CD4-positive, alpha-beta memory T cell (primary cell): ENCODE data around the gene TTC28. TPM values are rescaled to one million over a fixed set of nuclear protein-coding genes. Genes with fewer than 3 reads are reported as not detected.
"Not testable (repeated sequence)": the region's sequence is repeated elsewhere in the genome, so short reads cannot be mapped to it uniquely, and the experiment has no call there.

Experiments
- CTCF ChIA-PET: fragments of 350-600 bp; sonication (Branson Sonifier 250); formaldehyde crosslinking; loops from one replicate; lab custom pipeline; 2021; ENCODE audit warnings: inconsistent platforms; ENCODE audit not compliant: partially characterized antibody; lab: Charles Lee
- POLR2A ChIA-PET: fragments of 350-600 bp; sonication (Branson Sonifier 250); formaldehyde crosslinking; loops from one replicate; lab custom pipeline; 2021; ENCODE audit not compliant: partially characterized antibody; lab: Charles Lee
- DNase-seq, 5 donors: peaks; one replicate each; pipeline versions ENCODE4 v3.0.0 to v3.0.0-alpha.2; 2020 to 2022; ENCODE audit warnings: mixed read lengths in 1 of 5
- H3K27ac ChIP-seq: one replicate; pipeline ENCODE4 v1.7.0; 2013; ENCODE audit warnings: low read depth, low read length
- H3K27me3 ChIP-seq: 2 replicates; pipeline ENCODE4 v1.7.0; 2013; ENCODE audit warnings: mild to moderate bottlenecking, low read length, moderate library complexity; ENCODE audit not compliant: insufficient read depth
- H3K36me3 ChIP-seq: 2 replicates; pipeline ENCODE4 v1.7.0; 2013; ENCODE audit warnings: mild to moderate bottlenecking, low read length, moderate library complexity; ENCODE audit not compliant: insufficient read depth
- H3K4me1 ChIP-seq: 2 replicates; pipeline ENCODE4 v1.7.0; 2013; ENCODE audit warnings: mild to moderate bottlenecking, low read length, moderate library complexity; ENCODE audit not compliant: insufficient read depth
- H3K4me3 ChIP-seq, 2 donors: one replicate each; pipeline ENCODE4 v1.7.0; 2013; ENCODE audit warnings: low read length in 2 of 2, mild to moderate bottlenecking in 1 of 2
- H3K9me3 ChIP-seq, 2 donors: one replicate each; pipeline ENCODE4 v1.7.0; 2013; ENCODE audit warnings: low read length in 2 of 2, control low read depth in 1 of 2; ENCODE audit not compliant: control insufficient read depth in 1 of 2
- H3K27ac Mint-ChIP-seq, 7 donors: one replicate each; pipeline ENCODE4 v1.8.0; 2020 to 2021; ENCODE audit warnings: mixed read lengths in 7 of 7, mild to moderate bottlenecking in 6 of 7, inconsistent platforms in 3 of 7, moderate library complexity in 3 of 7
- H3K27me3 Mint-ChIP-seq, 2 donors: one replicate each; pipeline ENCODE4 v1.8.0; 2020 to 2021; ENCODE audit warnings: mixed read lengths in 2 of 2
- H3K36me3 Mint-ChIP-seq, 2 donors: one replicate each; pipeline ENCODE4 v1.8.0; 2020 to 2021; ENCODE audit warnings: mixed read lengths in 2 of 2, inconsistent platforms in 1 of 2, mild to moderate bottlenecking in 1 of 2
- H3K4me1 Mint-ChIP-seq, 4 donors: one replicate each; pipeline ENCODE4 v1.8.0; 2020 to 2021; ENCODE audit warnings: mixed read lengths in 4 of 4, mild to moderate bottlenecking in 1 of 4
- H3K4me3 Mint-ChIP-seq, 8 donors: one replicate each; pipeline ENCODE4 v1.8.0; 2020 to 2021; ENCODE audit warnings: mixed read lengths in 8 of 8, mild to moderate bottlenecking in 7 of 8, moderate library complexity in 6 of 8, inconsistent platforms in 3 of 8
- H3K9me3 Mint-ChIP-seq, 8 donors: one replicate each; pipeline ENCODE4 v1.8.0; 2020 to 2021; ENCODE audit warnings: mixed read lengths in 8 of 8, mild to moderate bottlenecking in 5 of 8, inconsistent platforms in 3 of 8, moderate library complexity in 1 of 8
- intact Hi-C: fragments of 100-400 bp; cut with micrococcal nuclease; formaldehyde crosslinking; loops from one replicate; pipeline ENCODE4 v1.15.1; 2023
- polyA plus RNA-seq, 2 donors: library from polyadenylated mRNA; unstranded; fragments of 300-500 nt; fragmentation: Illumina TruSeq; gene quantifications; one replicate each; pipeline ENCODE4 v1.2.3, GENCODE V29; 2021
- total RNA-seq, 2 experiments: library from RNA; stranded (reverse); gene quantifications; one replicate each; pipeline ENCODE4 v1.2.3, GENCODE V29; 2021

The TTC28 gene
- total RNA-seq: 1 to 10 TPM; 1.6 to 1.7 TPM
- polyA plus RNA-seq: under 1 TPM in 1 of 2 donors, not detected in 1; 0.50 TPM

DNA sequence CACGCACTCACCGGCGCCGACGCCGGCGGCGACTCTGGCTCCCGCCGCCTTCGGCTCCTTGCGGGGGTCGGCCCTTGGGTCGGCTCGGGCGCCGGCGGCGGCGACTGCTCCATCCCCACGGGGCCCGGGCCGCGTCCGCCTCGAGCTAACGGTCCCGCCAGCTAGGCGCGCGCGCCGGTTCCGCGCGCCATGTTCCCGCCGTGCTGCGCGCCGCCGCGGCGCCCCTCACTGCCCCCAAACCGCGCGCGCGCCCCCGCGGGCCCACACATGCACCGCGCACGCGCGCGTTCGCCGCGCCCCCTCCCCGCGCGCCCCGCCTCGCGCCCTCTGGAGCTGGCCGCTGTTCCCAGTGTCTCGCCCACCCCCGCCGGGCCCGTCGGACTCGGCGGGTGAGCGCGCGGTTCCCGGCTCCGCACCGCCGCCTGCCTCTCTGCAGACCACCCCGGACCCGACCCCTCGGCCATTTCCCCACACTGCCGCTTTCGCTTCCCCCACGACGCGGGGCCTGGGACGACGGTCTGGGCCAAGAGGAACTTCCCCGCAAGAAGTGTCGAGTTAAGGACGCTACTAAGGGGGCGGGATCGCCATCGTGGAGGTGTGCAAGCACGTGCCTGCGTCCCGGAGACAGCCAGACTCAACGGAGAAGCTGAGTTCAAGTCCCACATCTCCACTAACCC is at the start of gene TTC28:
TSS of gene TTC28 (minus strand) at position 230 of the 677 bp plus-strand sequence. CDS start at position 113, 117 bp downstream.
- H3K9me3 Mint-ChIP-seq, H3K27ac ChIP-seq, POLR2A ChIA-PET, H3K9me3 ChIP-seq, intact Hi-C loops, CTCF ChIA-PET, H3K36me3 ChIP-seq, H3K4me3 ChIP-seq, H3K36me3 Mint-ChIP-seq: not testable (repeated sequence)
- Mint-ChIP-seq H3K4me3 (peak within 1 kb of the TSS; percentile 65 to 87 (median 84)), H3K27me3 (peaks cover 31 to 41% of the 10 kb centered on the region in 2 donors), H3K4me1 (peaks cover 6 to 20% (median 10%) of the 10 kb centered on the region in 4 donors), H3K27ac (peak within 1 kb of the TSS in 3 of 7 donors; percentile 13 to 29 (median 29))
- peaks cover 20% of the 10 kb centered on the region for H3K27me3 ChIP-seq
- peaks cover 16% of the 10 kb centered on the region for H3K4me1 ChIP-seq
- DNase-seq: peak in 2 of 5 donors; percentile 12 to 40

DNA sequence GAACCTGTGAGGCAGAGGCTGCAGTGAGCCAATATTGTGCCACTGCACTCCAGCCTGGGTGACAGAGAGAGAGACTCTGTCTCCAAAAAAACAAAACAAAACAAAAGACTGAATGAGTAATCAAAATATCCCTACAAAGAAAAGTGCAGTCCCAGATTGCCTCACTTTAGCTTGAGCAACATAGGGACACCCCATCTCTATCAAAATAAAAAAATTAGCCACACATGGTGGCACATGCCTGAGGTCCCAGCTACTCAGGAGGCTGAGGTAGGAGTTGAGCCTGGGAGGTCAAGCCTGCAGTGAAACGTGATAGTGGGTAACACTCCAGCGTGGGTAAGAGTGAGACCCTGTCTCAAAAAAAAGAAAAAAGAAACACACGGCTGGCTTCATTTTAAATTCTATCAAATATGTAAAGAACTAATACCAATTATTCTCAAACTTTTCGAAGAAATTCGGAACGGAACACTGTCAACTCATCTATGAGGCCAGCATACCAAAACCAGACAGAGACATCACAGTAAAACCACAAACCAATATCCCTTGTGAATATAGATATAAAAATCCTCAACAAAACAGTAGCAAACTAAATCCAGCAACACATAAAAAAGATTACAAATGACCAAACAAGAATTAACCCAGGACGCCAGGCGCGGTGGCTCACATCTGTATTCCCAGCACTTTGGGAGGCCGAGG is 49.1 kb upstream of the TTC28 start:
- Mint-ChIP-seq H3K27ac (peak overlapping the region in 1 of 7 donors; percentile 25), H3K27me3 (no peaks in the 10 kb centered on the region), H3K36me3 (peaks cover 8 to 18% of the 10 kb centered on the region in 2 donors), H3K9me3 (no peaks in the 10 kb centered on the region), H3K4me1 (no peaks in the 10 kb centered on the region), H3K4me3 (no peak overlapping the region)
- intact Hi-C loops: no loop called here
- DNase-seq: no peak
- H3K27ac ChIP-seq: no peak overlapping the region
- H3K9me3 ChIP-seq: no peaks in the 10 kb centered on the region
- H3K36me3 ChIP-seq: peaks cover 4% of the 10 kb centered on the region
- H3K4me1 ChIP-seq: no peaks in the 10 kb centered on the region
- ChIA-PET POLR2A (no interaction called here), CTCF (no interaction called here)
- no peak overlapping the region for H3K4me3 ChIP-seq
- no peaks in the 10 kb centered on the region for H3K27me3 ChIP-seq

DNA sequence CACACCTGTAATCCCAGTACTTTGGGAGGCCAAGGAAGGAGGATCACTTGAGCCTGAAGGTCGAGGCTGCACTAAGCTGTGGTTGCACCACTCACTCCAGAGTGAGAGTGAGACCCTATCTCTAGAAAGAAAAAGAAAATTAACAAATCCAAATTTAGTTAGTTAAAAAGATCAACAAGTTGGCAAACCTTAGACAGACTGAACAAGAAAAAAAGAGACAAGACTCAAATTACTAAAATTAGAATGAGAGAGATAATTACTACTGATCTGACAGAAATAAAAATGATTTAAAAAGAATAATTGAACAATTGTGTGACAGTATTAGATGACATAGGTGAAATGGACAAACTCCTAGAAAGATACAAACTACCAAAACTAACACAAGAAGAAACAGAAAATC is 48.4 kb upstream of the TTC28 start:
- CTCF ChIA-PET: no interaction called here
- H3K36me3 ChIP-seq: peaks cover 4% of the 10 kb centered on the region

DNA sequence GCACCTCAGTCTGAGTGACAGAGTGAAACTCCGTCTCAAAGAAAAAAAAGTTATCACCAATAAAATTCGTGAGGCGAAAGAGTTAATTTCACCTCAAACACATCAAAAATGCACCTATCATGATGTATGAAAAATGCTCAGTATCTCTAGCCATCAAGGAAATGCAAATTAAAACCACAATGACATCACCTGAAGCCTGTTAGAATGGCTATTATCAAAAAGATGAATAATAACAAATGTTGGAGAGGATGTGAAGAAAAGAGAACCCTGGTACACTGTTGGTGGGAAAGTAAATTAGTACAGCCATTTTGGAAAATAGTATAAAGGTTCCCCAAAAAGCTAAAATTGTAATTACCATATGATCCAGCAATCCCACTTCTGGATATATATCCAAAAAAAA is 38.4 kb upstream of the TTC28 start:
- no peaks in the 10 kb centered on the region for H3K4me1 ChIP-seq
- Mint-ChIP-seq H3K4me3 (no peak overlapping the region), H3K36me3 (peaks cover 11 to 15% of the 10 kb centered on the region in 2 donors), H3K27ac (no peak overlapping the region), H3K4me1 (no peaks in the 10 kb centered on the region), H3K27me3 (no peaks in the 10 kb centered on the region), H3K9me3 (peaks cover 0 to 3% (median 0%) of the 10 kb centered on the region in 8 donors)
- DNase-seq: no peak
- intact Hi-C loops: no loop called here
- CTCF ChIA-PET: interaction anchor here (1.3 kb wide), 1 partner anchor 9 kb away, joined by 3 read pairs; no protein-coding TSS in a partner anchor
- POLR2A ChIA-PET: no interaction called here
- no peaks in the 10 kb centered on the region for H3K9me3 ChIP-seq
- H3K36me3 ChIP-seq: no peaks in the 10 kb centered on the region
- H3K4me3 ChIP-seq: no peak overlapping the region
- H3K27ac ChIP-seq: no peak overlapping the region
- H3K27me3 ChIP-seq: no peaks in the 10 kb centered on the region

More for the DNA sequence above, 48.4 kb upstream of the TTC28 start:
- POLR2A ChIA-PET: no interaction called here
- H3K27ac Mint-ChIP-seq: no peak overlapping the region
- Histone ChIP-seq H3K4me1 (no peaks in the 10 kb centered on the region), H3K4me3 (no peak overlapping the region), H3K27me3 (no peaks in the 10 kb centered on the region), H3K27ac (no peak overlapping the region), H3K9me3 (no peaks in the 10 kb centered on the region)
- no peaks in the 10 kb centered on the region for H3K4me1 Mint-ChIP-seq
- no peak overlapping the region for H3K4me3 Mint-ChIP-seq
- H3K36me3 Mint-ChIP-seq: peaks cover 8 to 15% of the 10 kb centered on the region in 2 donors
- H3K27me3 Mint-ChIP-seq: no peaks in the 10 kb centered on the region
- DNase-seq: no peak
- H3K9me3 Mint-ChIP-seq: no peaks in the 10 kb centered on the region
- intact Hi-C loops: no loop called here

DNA sequence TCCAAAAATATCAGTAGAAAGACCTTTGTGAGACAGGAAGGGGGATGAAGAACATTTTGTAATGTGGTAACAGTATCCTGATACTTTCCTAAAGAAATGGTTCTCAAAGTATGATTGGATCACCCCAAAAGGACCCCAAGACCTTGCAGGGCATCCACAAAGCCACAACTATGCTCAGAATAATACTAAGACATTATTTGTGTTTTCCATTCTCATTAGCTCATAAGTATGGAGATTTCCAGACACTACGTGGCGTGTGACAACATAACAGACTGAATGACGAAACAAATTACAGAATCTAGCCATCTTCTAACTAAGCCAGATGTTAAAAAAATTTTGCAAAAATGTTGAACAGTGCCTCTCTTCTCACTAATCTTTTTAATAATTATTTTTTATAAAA is 37.0 kb upstream of the TTC28 start:
- Mint-ChIP-seq H3K9me3 (peaks cover 0 to 3% (median 0%) of the 10 kb centered on the region in 8 donors), H3K27me3 (no peaks in the 10 kb centered on the region), H3K27ac (no peak overlapping the region), H3K4me3 (no peak overlapping the region), H3K36me3 (peaks cover 11 to 13% of the 10 kb centered on the region in 2 donors), H3K4me1 (no peaks in the 10 kb centered on the region)
- intact Hi-C loops: no loop called here
- DNase-seq: no peak
- Histone ChIP-seq H3K27ac (no peak overlapping the region), H3K36me3 (no peaks in the 10 kb centered on the region), H3K9me3 (no peaks in the 10 kb centered on the region), H3K4me3 (no peak overlapping the region), H3K27me3 (no peaks in the 10 kb centered on the region), H3K4me1 (no peaks in the 10 kb centered on the region)
- CTCF ChIA-PET: no interaction called here
- POLR2A ChIA-PET: no interaction called here

DNA sequence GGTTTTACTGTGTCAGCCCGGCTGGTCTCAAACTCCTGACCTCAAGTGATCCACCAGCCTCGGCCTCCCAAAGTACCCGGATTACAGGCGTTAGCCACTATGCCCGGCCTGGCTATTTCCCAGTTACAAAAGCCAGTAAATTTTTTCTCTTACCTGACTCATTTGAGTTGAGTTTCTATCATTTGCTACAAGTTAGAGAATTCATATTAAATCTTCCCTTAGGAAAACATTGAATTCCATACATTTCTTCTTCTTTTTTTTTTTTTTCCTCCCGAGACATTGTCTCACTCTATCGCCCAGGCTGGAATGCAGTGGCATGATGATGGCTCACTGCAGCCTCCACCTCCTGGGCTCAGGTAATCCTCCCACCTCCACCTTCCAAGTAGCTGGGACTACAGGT is 36.0 kb upstream of the TTC28 start:
- Histone ChIP-seq H3K27me3 (no peaks in the 10 kb centered on the region), H3K4me1 (no peaks in the 10 kb centered on the region), H3K27ac (no peak overlapping the region), H3K36me3 (no peaks in the 10 kb centered on the region), H3K4me3 (no peak overlapping the region), H3K9me3 (no peaks in the 10 kb centered on the region)
- H3K27ac Mint-ChIP-seq: peak overlapping the region in 1 of 7 donors; percentile 21
- ChIA-PET CTCF (no interaction called here), POLR2A (no interaction called here)
- no peak overlapping the region for H3K4me3 Mint-ChIP-seq
- peaks cover 0 to 3% (median 0%) of the 10 kb centered on the region in 8 donors for H3K9me3 Mint-ChIP-seq
- intact Hi-C loops: no loop called here
- no peaks in the 10 kb centered on the region for H3K4me1 Mint-ChIP-seq
- DNase-seq: no peak
- peaks cover 10 to 15% of the 10 kb centered on the region in 2 donors for H3K36me3 Mint-ChIP-seq
- no peaks in the 10 kb centered on the region for H3K27me3 Mint-ChIP-seq

DNA sequence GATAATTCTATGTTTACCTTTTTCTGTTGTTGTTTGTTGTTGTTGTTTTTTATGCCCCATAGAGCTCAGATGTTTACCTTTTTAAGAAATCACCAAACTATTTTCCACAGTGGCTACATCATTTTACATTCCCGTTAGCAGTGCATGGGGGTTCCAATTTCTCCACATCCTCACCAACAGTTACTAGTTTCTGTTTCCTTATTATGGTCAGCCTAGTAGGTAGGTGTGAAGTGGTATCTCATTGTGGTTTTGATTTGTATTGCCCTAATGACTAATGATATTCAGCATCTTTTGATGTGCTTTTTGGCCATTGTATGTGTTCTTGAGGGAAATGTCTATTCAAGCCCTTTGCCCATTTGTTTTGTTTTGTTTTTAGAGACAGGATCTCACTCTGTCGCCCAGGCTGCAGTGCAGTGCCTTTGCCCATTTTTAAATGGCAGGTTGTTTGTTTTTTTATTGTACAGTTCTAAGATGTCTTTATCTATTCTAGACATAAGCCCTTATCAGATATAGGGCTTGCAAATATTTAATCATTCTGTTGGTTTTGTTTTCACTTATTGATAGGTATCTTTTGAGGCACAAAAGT is 34.5 kb upstream of the TTC28 start:
- H3K27ac Mint-ChIP-seq: no peak overlapping the region
- no peak overlapping the region for H3K4me3 ChIP-seq
- peaks cover 0 to 3% (median 0%) of the 10 kb centered on the region in 8 donors for H3K9me3 Mint-ChIP-seq
- H3K36me3 Mint-ChIP-seq: peaks cover 8 to 16% of the 10 kb centered on the region in 2 donors
- DNase-seq: no peak
- H3K27me3 Mint-ChIP-seq: no peaks in the 10 kb centered on the region
- H3K9me3 ChIP-seq: no peaks in the 10 kb centered on the region
- H3K4me1 ChIP-seq: no peaks in the 10 kb centered on the region
- ChIA-PET POLR2A (no interaction called here), CTCF (no interaction called here)
- no peak overlapping the region for H3K4me3 Mint-ChIP-seq
- no peaks in the 10 kb centered on the region for H3K36me3 ChIP-seq
- H3K27me3 ChIP-seq: no peaks in the 10 kb centered on the region
- no peak overlapping the region for H3K27ac ChIP-seq
- intact Hi-C loops: no loop called here
- H3K4me1 Mint-ChIP-seq: no peaks in the 10 kb centered on the region
